Measurements from ENCODE around the gene TMEM37. TPM values are rescaled to one million over a fixed set of nuclear protein-coding genes. Genes with fewer than 3 reads are reported as not detected.

Gene TMEM37
- total and polyA plus RNA-seq, 2 of the 13 experiments (the other 11 are each of a cell fraction or from before 2014, with no cell fraction given) = 37.7 to 115 TPM

DNA sequence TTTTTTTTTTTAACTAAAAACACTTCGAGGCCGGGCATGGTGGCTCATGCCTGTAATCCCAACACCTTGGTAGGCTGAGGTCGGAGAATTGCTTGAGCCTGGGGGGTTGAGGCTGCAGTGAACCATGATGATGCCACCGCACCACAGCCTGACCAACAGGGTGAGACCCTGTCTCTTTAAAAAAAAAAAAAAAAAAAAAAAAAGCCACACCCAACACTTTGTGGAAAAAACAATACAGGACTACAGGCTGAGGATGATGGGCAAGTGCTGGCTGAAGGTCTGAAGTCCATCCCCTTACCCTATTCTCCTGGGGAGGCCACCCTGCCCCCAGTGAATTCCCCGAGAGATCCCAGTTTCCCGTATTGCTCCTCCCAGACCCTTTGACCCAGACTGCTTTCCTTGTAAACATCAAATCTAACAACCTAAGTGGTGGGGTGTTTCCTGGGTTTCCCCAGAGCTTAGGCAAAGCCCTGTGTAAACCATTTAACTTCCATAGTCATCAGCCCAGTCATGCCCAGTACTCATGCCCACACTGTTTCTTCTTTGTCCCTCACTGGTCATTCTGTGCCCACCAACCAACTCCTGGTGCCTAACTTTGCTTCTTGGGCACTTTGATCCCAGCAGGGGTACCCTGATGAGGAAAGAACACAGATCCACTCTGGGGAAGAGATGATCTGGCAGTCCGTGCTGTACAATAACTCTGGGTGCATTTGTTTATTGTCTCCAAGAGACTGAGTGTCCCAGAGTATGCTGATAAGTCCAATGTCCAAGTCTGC is 5.8 kb upstream of the TMEM37 start (continued):
- TF ChIP-seq ZBTB44 (CRISPR knock-in tag; IDR thresholded peaks at IDR 0.05) (no peak), JUN (CRISPR knock-in tag; IDR thresholded peaks at IDR 0.05) (0 out of 2 replicates have a peak, but pooled peaks have one; percentile 37), RAD21 (CRISPR knock-in tag; IDR thresholded peaks at IDR 0.05) (no peak), NR2C2 (CRISPR knock-in tag; IDR thresholded peaks at IDR 0.05; ENCODE audit: borderline replicate concordance) (no peak), ZNF549 (CRISPR knock-in tag; IDR thresholded peaks at IDR 0.05) (no peak), PPARG (CRISPR knock-in tag; conservative IDR thresholded peaks at IDR 0.05) (peak; percentile 99), ZNF121 (CRISPR knock-in tag; IDR thresholded peaks at IDR 0.05) (no peak), MZF1 (CRISPR knock-in tag; IDR thresholded peaks at IDR 0.05; ENCODE audit: borderline replicate concordance) (no peak), PAX8 (CRISPR knock-in tag; IDR thresholded peaks at IDR 0.05; ENCODE audit: borderline replicate concordance) (no peak), YEATS2 (CRISPR knock-in tag; IDR thresholded peaks at IDR 0.05; ENCODE audit: borderline replicate concordance) (peak; percentile 33; the same call in 1 of the 2 replicates), LRRFIP1 (CRISPR knock-in tag; conservative IDR thresholded peaks at IDR 0.05) (no peak), ZNF781 (CRISPR knock-in tag; IDR thresholded peaks at IDR 0.05; ENCODE audit: borderline replicate concordance, not compliant biosample characterization) (no peak), ZNF251 (CRISPR knock-in tag; IDR thresholded peaks at IDR 0.05) (no peak), ZNF274 (CRISPR knock-in tag; IDR thresholded peaks at IDR 0.05) (0 out of 2 replicates have a peak, but pooled peaks have one; percentile 31), ZNF343 (CRISPR knock-in tag; IDR thresholded peaks at IDR 0.05) (no peak), ZNF761 (CRISPR knock-in tag; conservative IDR thresholded peaks at IDR 0.05) (no peak), SOX5 (CRISPR knock-in tag; IDR thresholded peaks at IDR 0.05; ENCODE audit: borderline replicate concordance) (peak; percentile 98)
- TF ChIP-seq, protein P1, sequence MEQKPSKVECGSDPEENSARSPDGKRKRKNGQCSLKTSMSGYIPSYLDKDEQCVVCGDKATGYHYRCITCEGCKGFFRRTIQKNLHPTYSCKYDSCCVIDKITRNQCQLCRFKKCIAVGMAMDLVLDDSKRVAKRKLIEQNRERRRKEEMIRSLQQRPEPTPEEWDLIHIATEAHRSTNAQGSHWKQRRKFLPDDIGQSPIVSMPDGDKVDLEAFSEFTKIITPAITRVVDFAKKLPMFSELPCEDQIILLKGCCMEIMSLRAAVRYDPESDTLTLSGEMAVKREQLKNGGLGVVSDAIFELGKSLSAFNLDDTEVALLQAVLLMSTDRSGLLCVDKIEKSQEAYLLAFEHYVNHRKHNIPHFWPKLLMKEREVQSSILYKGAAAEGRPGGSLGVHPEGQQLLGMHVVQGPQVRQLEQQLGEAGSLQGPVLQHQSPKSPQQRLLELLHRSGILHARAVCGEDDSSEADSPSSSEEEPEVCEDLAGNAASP (CRISPR knock-in tag; IDR thresholded peaks at IDR 0.05; ENCODE audit: borderline replicate concordance) = peak; percentile 91; the same call in 1 of the 2 replicates
- TF ChIP-seq, protein P2, sequence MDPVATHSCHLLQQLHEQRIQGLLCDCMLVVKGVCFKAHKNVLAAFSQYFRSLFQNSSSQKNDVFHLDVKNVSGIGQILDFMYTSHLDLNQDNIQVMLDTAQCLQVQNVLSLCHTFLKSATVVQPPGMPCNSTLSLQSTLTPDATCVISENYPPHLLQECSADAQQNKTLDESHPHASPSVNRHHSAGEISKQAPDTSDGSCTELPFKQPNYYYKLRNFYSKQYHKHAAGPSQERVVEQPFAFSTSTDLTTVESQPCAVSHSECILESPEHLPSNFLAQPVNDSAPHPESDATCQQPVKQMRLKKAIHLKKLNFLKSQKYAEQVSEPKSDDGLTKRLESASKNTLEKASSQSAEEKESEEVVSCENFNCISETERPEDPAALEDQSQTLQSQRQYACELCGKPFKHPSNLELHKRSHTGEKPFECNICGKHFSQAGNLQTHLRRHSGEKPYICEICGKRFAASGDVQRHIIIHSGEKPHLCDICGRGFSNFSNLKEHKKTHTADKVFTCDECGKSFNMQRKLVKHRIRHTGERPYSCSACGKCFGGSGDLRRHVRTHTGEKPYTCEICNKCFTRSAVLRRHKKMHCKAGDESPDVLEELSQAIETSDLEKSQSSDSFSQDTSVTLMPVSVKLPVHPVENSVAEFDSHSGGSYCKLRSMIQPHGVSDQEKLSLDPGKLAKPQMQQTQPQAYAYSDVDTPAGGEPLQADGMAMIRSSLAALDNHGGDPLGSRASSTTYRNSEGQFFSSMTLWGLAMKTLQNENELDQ (CRISPR knock-in tag; IDR thresholded peaks at IDR 0.05; ENCODE audit: borderline replicate concordance) = no peak
- TF ChIP-seq, protein P3, sequence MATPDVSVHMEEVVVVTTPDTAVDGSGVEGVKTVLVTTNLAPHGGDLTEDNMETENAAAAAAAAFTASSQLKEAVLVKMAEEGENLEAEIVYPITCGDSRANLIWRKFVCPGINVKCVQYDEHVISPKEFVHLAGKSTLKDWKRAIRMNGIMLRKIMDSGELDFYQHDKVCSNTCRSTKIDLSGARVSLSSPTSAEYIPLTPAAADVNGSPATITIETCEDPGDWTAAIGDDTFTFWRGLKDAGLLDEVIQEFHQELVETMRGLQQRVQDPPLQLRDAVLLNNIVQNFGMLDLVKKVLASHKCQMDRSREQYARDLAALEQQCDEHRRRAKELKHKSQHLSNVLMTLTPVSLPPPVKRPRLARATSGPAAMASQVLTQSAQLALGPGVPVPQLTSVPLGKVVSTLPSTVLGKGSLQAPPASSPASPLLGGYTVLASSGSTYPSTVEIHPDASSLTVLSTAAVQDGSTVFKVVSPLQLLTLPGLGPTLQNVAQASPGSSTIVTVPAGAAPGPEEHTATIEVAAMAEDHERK (CRISPR knock-in tag; IDR thresholded peaks at IDR 0.05; ENCODE audit: low read depth) = no peak

Data from HepG2 (cell line).